NCI-H146 treated with DMSO at 0.1 percent for 48 hours (cell line): Measurements from ENCODE around the gene MYO15B.

Experiments
- DNase-seq: peaks from one replicate; lab custom pipeline; 2025; ENCODE audit not compliant: unreplicated experiment; lab: John Stamatoyannopoulos, UW

MYO15B gene

GRCh38 chr17:75622771-75623273 is 35.2 kb downstream of the MYO15B start:
- DNase-seq = no peak

DNA sequence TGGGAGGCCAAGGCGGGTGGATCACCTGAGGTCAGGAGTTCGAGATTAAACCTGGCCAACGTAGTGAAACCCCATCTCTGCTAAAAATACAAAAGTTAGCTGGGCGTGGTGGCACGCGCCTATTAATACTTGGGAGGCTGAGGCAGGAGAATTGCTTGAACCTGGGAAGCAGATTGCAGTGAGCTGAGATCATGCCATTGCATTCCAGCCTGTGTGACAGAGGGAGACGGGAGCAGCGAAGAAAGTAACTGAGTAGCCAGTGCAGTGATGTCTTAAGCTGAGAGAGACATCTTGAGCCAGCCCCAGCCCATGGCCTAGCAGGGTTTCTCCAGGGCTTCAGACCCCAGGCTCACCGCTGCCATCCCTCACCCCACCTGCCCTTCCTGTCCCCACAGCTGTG is 35.8 kb downstream of the MYO15B start:
- DNase-seq = no peak

DNA sequence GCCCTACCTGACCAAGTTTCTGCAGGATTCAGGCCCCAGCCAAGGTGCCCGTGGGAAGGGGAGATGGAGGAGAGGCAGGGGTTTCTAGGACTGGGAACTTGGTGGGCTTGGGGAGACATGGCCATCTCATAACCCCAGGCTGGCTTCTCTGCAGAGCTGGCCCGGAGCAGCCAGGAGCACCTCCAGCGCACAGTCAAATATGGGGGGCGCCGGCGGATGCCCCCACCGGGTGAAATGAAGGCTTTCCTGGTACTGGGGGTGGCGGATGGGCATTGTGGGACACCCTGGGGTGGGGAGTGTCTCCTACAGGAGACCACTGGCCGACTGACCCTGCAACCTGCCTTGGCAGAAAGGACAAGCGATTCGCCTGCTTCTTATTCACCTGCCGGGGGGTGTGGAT is 36.4 kb downstream of the MYO15B start:
- DNase-seq = no peak

DNA sequence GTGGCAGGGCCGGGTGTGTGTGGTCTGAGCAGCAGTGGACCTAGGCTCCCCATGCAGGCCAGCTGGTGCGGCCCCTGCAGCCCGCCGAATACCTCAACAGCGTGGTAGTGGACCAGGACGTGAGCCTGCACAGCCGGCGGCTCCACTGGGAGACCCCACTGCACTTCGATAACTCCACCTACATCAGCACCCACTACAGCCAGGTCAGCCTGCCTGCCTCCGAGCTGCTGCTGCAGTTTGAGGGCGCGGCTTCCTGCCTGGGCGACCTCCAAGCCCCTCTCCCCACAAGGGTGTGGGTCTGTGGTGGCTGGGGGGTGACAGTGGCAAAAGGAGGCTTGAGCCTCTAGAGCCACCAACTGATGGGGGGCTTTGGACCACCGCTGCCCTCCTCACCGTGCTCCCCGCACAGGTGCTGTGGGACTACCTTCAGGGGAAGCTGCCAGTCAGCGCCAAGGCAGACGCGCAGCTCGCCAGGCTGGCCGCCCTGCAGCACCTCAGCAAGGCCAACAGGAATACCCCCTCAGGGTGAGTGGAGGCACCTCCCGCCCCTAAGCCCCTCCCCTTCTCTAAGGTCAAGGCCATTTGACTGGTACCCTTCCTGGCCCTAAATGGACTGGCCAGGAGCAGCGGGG is 37.2 kb downstream of the MYO15B start:
- DNase-seq = no peak

DNA sequence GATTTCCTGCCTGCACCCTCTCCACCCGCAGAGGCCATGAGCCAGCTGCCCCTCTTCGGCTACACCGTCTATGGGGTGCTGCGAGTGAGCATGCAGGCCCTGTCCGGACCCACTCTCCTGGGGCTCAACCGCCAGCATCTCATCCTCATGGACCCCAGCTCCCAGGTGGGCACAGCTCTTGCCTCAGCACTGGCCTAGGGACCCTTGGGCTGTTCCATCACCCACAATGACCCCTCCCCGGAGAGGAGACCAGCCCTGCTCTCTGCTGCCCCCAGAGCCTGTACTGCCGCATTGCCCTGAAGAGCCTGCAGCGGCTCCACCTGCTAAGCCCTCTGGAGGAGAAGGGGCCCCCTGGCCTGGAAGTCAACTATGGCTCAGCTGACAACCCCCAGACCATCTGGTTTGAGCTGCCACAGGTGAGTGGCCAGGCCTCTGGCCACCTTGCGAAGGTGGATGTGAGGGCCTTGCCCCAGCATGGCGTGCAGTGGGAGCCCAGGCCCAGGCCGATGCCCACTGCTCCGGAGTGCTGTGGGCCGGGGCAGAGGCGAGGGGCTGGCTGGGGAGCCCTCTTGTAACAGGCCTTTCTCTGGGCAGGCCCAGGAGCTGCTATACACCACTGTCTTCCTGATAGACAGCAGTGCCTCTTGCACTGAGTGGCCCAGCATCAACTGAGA is 38.4 kb downstream of the MYO15B start:
- no peak for DNase-seq

GRCh38 chr17:75626496-75627038 is 39.0 kb downstream of the MYO15B start:
- DNase-seq = no peak

GRCh38 chr17:75627094-75627493 is 39.5 kb downstream of the MYO15B start:
- DNase-seq = no peak

DNA sequence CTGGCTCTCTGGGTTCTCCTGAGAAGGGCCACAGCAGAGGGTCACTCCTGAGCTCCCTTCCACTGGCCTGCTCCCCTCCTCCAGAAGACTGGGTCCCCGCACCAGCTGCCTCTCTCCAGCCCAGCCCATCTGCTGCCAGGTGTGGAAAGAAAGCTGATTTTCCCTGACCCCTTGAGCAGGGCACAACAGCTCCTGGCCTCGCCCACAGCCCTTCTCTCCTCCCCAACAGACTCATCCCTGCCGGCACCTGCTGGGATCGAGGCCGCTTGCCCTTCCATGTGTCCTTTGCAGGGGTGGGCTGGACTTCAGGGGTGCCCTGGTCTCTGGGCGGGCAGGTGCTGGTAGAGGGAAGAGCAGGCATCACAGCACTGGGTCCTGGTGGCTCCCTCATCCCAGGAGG is 40.8 kb downstream of the MYO15B start:
- DNase-seq = no peak

- DNase-seq = no peak
Measured at GRCh38 chr17:75629157-75629556, 41.6 kb downstream of the MYO15B start.

- DNase-seq = no peak
Measured at GRCh38 chr17:75630071-75630917, 42.7 kb downstream of the MYO15B start.

DNA sequence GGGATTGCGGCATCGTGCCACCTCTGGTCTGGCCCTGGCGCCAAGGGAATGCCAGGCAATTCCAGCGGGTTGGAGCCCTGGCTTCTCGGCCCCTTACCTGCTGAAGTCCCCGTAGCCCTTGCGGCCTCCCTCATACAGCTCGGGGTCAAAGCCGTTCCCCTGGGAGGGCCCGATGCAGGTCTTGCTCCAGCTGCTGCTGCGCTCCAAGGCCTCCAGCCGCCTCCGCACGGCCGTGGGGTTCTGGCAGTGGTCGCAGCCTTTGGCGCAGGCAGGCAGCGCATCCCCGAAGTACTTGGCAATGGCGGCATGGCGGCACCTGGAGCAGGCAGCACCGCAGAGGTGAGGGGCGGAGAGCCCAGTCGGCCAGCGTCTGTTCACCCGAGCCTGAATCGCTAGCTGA is 43.8 kb downstream of the MYO15B start:
- no peak for DNase-seq

- no peak for DNase-seq
Measured at GRCh38 chr17:75632428-75632827, 44.8 kb downstream of the MYO15B start.

GRCh38 chr17:75632863-75633485 is 45.4 kb downstream of the MYO15B start, which contains the start of gene SMIM5:
Gene SMIM5 (plus strand): TSS chr17:75633434. CDS start chr17:75640202, 6,768 bp downstream.
- DNase-seq = peak; percentile 29

GRCh38 chr17:75633486-75634375 is 46.1 kb downstream of the MYO15B start:
- peak; percentile 85 for DNase-seq

DNA sequence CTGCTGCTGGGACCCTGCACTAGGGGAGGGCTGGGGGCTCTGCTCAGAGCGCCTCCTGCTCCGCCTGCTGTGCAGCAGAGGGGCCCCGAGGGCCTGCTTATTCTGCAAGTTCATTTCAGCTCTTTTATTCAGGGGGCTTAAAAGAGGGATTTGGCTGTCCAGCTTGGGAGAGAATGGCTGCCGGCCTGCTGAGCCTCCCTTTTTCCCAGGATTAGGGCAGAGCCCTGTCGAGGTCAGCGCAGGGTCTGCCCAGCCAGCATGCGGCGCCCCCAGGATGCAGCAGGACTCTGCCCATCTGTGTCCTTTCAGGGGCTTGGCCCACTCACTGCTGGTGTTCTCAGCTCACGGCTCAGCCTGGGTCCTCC is 46.8 kb downstream of the MYO15B start:
- DNase-seq = no peak

DNA sequence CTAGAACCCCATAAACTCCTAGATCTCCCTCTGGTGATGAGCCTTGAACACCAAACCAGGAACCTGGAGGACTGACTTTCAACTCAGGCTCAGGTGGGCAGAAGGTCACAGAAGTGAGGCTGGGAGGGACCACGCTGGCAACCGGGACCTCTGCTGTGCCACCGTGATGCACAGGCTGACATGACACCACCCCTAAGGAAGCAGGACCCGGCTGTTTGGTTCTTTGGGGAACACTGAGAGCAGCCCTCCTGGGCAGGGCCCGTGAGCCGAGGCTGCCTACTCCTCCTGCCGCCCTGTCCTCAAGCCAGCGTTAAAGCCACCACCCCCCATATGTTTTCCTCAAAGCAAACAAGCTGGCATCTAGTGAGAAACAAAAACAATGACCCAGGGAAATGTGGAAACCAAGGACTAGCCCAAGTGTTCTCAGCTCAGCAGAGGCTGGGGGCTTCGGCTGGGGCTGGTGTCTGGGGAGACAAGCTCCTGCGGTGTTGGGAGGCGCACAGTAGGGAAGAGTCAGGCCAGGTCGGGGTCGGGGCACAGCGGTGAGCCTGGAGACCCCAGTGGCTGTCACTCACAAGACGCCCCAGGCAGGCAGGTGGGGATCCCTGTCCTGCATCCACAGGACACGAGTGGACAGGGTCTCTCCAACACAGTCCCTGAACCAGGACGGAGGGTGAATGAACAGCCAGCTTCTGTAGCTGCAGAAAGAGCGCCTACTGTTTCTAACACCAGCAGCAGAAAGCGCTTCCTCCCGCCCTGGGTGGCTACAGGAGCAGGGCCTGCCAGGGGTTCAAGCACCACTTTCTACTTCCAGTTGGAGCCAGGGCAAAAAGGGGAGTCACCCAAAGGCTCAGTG is 47.4 kb downstream of the MYO15B start:
- no peak for DNase-seq

- no peak for DNase-seq
Measured at GRCh38 chr17:75635610-75636202, 48.1 kb downstream of the MYO15B start.

- no peak for DNase-seq
Measured at GRCh38 chr17:75636381-75637142, 49.0 kb downstream of the MYO15B start.
